Subcutaneous adipose tissue (tissue), 4 donors: ENCODE data around the gene FDX1. TPM values are rescaled to one million over a fixed set of nuclear protein-coding genes. Genes with fewer than 3 reads are reported as not detected.

Experiments used
- CTCF ChIP-seq: fragments of 450-650 bp; IDR thresholded peaks from one replicate; pipeline ENCODE4 v1.5.1; 2016; ENCODE audit warnings: low read depth, mild to moderate bottlenecking, control low read depth, antibody characterized with exemption, moderate library complexity
- total RNA-seq, 4 donors: library from RNA; depleted of rRNA; stranded (reverse); fragments of >200 nt; gene quantifications; one replicate each; pipeline ENCODE4 v1.1.0, GENCODE V29; 2016

Gene FDX1
- total RNA-seq, 4 donors from 2014 or later = 14.3 to 42.8 (median 17.2) TPM

DNA sequence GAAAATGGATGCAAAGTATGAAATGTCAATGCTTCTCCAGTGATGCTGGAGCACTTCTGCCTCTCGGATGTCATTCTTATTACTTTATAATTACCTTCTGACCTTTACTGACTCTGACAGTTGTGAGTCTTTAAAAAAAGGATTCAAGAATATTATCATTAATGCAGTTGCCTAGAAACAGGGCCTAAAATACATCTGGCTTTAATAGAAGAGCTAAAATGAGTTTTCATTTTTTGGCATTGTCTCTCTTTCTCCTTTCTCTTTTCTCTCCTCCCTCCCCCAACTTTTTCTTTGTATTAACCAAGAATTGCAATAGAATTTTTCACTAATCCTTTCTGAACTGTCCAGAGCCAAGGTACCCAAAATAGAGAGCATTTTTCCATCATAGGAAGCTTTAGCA, 45.9 kb downstream of the FDX1 start:
- no peak for TF ChIP-seq CTCF

GRCh38 chr11:110478410-110478809, 48.7 kb downstream of the FDX1 start:
- no peak for TF ChIP-seq CTCF

- no peak for TF ChIP-seq CTCF
Observed at GRCh38 chr11:110479108-110480101, 49.7 kb downstream of the FDX1 start.

- TF ChIP-seq CTCF = no peak
Observed at GRCh38 chr11:110481523-110481922, 51.8 kb downstream of the FDX1 start.

- TF ChIP-seq CTCF = no peak
Observed at GRCh38 chr11:110486156-110486555, 56.4 kb downstream of the FDX1 start.

- no peak for TF ChIP-seq CTCF
Observed at GRCh38 chr11:110488446-110488845, 58.7 kb downstream of the FDX1 start.

DNA sequence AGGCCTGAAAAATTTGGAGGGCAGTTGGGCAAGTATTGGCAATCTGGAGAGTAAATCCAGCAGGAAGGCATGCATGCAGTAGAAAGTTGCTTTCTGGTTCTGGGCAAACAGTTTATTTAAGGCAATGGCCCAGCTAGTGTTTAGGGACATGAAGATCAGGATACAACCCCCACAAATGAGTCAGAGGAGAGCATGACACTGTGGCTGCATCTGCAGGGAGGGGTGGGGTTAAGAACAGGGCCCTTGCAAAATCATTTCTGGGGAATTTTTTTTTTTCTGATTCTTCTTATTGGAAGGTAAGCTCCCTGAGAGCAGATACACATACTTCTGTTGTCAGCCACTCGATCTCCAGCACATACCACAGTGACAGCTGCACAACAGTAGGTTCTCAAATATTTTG, 61.1 kb downstream of the FDX1 start:
- no peak for TF ChIP-seq CTCF
